Brain pericyte (primary cell): ENCODE measurements around the gene FOSB.

ENCODE experiments used
- DNase-seq: peaks from one replicate; pipeline ENCODE4 v3.0.0-alpha.2; 2012; ENCODE audit warnings: low read depth, low spot score

Gene FOSB

DNA sequence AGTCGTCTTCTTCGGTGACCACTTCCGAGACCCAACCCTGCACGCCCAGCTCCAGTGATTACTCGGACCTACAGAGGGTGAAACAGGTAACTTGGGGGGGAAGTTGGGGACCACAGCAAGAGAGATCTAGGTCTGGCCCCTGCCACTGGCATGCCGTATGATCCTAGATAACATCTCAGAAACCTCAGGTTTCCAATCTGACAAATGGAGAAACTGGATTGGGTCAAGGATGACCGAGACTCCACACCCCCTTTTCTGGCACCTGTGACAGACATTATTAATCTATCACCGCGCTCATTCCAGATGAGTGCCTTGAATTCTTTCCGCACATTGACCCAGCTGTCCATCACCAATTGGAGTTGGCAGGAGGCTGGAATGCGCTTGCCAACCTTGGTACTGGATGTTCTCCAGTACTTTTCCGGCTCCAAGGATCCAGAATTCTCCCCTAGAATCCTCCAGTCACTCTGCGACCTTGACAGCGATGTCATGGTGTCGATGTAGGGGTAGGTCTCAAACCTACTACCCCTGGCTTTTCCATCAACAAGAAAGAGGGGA is 56.9 kb downstream of the FOSB start:
- DNase-seq, result no peak
